HG03139 (cell line): ENCODE measurements around the gene GJB1.
A peak's percentile ranks its signal among the peaks of the same experiment; 100 is the strongest.
"Not testable (repeated sequence)": the region's sequence is repeated elsewhere in the genome, so short reads cannot be mapped to it uniquely, and the experiment has no call there.

Experiments used
- ATAC-seq: cut with Tn5 transposase; IDR thresholded peaks from one replicate; pipeline ENCODE4 v1.9.1; 2021; ENCODE audit not compliant: unreplicated experiment

GJB1 gene

DNA sequence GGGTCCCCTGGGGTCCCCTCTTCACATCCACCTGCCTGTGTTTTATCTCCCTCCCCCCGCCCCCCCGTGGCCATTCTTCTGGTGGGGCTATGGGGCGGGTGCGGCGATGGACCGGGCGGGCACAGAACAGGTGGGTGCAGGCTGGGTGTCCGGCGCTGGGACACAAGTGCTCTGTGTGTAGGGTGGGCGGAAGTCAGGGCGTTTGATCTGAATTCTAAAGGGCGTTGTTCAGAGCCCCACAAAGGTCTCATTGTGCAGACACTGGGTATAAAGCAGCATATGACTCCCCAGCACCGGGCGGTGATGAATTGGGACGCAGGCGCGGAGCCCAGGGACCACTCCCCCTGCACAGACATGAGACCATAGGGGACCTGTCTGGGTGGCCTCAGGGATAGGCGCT lies at the start of gene GJB1:
Gene GJB1, plus strand, starts transcription at position 296 of the 400 bp plus-strand sequence. CDS start 484 bp downstream, outside the sequence.
- ATAC-seq: no peak

DNA sequence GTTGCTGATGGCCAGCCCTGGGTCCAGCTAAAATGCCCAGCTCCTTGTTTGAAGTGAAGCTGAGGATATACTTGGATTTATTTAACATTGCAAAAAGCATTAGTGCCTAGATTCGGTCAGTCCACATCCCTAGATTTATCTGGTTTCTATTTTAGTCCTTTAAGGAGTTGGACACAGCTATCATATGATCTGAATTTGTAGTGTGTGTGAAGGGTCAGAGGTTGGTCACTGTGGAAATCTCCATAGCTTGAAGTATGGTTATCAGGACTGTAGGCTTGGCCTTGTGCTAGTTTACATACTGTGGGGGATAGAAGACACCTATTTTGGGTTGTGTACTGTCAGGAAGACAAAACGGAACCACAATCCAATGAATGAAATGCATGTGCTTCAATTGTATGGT lies 49.6 kb upstream of the GJB1 start:
- ATAC-seq: no peak

DNA sequence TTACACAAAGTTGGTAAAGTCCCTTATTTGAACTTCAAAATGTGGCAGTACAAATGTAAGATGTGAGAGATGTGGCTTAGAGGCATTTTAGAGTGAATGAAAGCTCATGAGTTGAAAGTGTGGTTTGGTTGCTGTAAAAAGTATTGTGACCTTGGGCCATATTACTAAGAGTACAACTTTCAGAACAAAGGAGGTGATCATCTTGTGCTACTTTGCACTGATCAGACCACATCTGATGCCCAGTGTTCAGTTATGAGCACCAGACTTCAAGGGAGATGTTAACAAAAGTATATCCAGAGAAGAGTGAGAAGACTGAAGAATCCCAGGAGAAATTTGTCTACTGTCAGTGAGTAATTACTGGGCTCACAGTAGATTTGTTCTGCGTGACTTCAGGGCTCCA lies 48.2 kb upstream of the GJB1 start:
- ATAC-seq: no peak

DNA sequence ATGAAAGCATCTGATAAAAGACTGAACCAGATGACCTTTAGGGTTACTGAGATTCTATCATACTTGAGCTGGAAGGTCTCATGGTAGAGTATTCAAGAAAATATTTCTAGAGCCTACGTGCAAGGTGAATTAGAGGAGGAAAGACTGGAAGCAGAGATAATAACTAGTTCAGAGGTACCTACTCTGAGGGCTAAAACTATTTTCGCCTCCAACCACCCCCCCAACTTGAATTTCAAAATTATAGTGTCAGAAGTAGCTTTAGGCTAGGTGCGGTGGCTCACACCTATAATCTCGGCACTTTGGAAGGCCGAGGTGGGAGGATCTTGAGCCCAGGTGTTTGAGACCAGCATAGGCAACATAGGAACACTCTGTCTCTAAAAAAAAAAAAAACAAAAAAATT lies 47.5 kb upstream of the GJB1 start:
- ATAC-seq: no peak

- no peak for ATAC-seq
Measured at GRCh38 chrX:71177327-71177726, 45.7 kb upstream of the GJB1 start.

DNA sequence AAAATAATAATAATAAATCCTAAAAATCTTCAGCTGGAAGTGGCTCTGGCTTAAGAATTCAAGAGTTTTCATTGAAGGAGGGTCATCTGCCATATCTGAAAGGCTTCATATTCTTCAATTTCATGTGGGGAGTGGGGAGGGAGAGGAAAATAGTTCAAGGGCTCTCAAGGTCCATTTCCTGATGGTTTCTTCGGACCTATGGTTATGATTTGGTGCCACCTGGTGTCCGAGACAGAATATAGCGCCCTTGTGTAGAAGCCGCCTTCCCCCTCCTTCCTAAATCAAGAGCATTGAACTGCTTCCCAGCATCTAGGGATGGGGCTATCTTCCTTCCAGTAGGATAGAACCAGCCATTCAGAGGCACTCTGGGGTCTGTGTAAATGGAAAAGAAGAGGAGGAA lies 44.1 kb upstream of the GJB1 start:
- no peak for ATAC-seq

DNA sequence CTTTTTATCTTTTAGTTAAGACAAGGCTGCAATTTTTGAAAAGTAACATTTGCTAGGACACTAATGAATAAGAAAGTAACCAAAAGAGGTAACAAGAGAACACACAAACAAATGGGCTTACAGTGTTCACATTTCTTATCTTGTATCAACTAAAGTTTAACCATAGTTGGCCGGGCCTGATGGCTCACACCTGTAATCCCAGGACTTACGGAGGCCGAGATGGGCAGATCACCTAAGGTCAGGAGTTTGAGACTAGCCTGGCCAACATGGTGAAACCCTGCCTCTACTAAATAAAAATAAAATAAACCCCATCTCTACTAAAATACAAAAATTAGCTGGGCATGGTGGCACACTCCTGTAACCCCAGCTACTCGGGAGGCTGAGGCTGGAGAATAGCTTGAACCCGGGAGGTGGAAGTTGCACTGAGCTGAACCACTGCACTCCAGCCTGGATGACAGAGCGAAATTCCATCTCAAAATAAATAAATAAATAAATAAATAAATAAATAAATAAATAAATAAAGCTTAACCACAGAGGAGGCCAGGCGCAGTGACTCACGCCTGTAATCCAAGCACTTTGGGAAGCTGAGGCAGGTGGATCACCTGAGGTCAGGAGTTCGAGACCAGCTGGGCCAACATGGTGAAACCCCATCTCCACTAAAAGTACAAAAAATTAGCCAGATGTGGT lies 42.3 kb upstream of the GJB1 start:
- not testable (repeated sequence) for ATAC-seq

DNA sequence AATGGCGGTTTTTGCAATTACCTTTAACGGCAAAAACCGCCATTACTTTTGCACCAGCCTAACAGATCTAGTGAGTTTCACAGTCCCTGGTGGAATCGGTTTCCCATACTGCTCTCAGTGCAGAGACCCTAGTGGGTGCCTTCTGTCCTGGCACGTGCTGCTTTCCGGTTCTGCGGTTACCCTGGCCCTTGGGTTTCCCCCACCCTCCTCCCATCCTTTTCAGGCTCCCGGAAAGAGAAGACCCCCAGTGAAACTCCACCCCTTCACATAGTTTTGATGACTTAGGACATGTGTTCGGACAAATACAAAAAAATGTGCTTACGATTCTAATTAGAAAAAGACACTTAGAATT lies 41.5 kb upstream of the GJB1 start:
- ATAC-seq: peak; percentile 37

- peak; percentile 92 for ATAC-seq
Measured at GRCh38 chrX:71181910-71182799, 40.9 kb upstream of the GJB1 start.

- no peak for ATAC-seq
Measured at GRCh38 chrX:71182871-71183270, 40.2 kb upstream of the GJB1 start.

- ATAC-seq: no peak
Measured at GRCh38 chrX:71183341-71183740, 39.7 kb upstream of the GJB1 start.

DNA sequence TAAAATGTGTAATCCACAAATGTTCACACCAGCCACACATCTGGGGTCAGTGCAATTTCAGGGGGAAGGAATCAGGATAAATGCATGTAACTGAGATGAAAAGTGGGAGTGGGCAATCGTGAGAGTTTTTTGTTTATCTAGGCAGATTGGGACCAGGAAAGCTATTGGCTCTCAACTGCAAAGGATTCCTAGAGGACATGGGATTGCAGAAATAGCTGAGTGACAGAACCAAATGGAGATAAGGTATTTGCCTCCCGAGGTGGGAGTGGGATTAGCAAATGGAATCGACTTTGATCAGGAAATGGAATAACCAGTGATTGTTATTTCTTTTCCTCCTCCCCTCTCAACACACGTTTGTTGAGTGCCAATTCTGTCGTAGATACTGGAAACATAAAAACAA lies 38.9 kb upstream of the GJB1 start:
- no peak for ATAC-seq

DNA sequence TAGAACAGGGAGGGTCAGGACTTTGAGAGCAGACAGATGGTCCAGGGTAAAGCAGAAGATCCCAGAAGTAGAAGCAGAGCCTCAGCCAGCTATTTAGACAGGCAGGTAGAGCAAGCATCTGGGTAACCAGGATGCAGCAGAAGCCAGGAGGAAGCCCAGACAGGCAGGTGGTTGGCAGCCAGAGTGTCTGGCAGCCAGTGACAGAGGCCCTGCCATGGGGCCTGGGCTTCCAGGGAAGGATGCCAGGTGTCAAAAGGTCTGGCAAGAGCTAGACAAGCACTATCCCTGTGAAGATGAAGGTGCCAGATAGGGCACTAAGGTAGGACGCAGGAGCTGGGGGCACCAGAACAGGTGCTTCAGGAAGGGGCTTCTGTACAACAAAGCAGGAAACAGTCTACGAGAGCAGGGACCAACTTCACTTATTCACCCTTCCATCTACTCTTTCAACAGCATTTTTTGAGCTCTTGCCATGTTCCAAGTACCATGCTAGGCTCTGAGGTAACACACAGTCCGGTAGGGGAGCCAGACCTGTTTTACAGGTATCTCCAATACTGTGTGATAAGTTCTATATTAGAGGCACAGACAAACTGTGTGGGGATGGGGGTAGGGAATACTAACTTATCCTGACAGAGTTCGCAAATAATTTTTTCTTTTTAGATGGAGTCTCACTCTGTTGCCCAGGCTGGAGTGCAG lies 38.1 kb upstream of the GJB1 start:
- no peak for ATAC-seq

GRCh38 chrX:71191248-71191647 lies 31.8 kb upstream of the GJB1 start:
- no peak for ATAC-seq

DNA sequence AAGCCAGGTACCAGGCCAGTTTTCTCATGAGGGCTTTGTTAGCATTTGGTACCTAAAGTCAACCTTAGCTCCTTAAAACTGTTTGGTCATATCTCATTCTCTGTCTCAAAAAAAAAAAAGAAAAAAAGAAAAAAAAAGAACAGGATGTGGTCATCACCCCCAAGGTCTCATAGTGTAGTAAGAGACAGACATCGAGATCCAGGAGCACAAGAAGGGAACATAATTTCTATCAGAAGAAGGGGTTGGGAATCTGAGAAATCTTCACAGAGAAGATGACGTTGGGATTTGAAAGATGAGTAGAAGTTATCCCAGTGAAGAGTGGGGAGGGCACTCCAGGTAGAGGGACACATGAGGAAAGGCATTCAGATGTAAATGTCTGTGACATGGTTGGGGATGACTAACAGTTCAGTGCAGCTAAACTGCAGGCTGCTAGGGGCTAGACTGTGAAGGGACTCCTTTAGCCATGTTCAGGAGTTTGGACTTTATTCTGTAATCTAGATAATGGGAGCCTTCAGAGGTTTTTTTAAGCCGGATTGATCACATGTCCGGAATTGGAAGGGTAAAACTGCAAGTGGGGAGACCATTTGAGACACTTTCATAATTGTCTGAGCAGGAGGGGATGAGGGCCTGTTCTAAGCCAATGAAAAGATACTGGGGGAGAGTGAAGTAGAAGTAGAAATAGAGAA lies 26.9 kb upstream of the GJB1 start:
- no peak for ATAC-seq

DNA sequence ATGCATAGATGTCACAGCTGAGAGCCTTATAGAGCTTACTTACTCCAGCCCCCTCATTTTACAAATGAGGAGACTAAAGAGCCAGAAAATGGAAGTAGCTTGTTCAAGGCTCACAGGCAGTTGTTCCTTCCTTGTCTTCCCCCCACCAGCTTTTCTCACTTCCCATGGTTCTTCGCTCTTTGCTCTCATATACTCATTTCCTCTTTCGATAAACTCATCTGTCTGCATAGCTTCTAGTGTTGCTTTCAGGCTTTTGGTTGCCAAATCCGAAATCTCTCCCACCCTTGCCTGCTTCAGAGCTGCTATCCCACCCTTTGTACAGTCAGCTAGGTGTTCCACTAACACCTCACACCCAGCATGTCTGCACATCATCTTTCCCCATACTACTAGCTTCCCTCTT lies 25.0 kb upstream of the GJB1 start:
- ATAC-seq: peak; percentile 70

DNA sequence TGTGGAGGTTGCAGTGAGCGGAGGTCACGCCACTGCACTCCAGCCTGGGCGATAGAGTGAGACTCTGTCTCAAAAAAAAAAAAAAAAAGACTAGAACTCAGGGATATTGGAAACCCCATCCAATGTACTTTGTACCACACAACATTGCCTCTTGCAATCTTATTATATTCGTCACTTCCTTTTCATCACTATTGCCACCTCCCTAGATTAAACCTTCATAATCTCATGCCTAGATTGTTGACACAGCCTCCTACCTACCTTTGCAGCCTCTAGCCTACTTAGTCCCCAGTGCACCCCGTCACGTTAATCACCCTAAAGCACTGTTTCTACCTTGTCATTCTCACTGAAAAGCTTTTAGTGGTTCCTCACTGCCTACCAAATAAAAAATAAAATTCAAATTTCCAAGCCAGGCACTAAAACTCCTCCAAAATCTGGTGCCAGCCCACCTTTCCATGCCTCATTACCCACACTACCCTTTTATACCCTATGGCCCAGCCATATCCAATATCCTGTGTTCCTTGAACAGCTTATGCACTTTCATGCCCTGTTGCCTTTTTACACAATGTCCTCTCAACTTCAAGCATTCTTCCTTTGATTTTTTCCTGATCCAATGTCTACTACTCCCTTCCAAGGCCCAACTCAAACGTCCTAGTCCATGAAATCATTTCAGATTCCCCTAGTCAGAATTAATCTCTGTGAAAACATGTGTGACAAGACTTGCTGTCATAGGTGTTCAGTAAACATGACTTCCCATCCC lies 23.6 kb upstream of the GJB1 start:
- ATAC-seq: no peak

- ATAC-seq: no peak
Measured at GRCh38 chrX:71210816-71211215, 12.2 kb upstream of the GJB1 start.

GRCh38 chrX:71212536-71212935 lies 10.5 kb upstream of the GJB1 start:
- no peak for ATAC-seq

DNA sequence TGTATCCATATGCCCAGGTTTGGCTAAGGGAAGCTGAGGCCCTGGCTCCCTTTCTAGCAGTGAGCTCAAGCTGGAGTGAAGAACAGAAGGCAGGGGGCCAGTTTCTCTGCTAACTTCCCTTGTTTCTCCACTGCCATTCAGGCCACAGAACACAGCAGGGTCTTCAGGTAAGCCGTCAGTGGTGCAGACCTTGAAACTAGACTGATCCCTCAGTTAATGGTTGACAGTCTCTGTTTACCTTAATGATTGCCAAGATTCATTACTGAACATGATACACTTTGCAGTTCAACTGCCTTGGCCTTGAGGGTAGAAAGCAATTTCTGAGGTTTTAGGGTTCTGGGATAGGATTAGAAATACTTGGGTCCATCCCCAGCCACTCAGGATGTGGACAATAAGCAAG lies 8.9 kb upstream of the GJB1 start:
- ATAC-seq: no peak
